GM19397 (cell line): ENCODE results near the gene ZIC3.

Source experiments
- ATAC-seq: cut with Tn5 transposase; IDR thresholded peaks from one replicate; pipeline ENCODE4 v1.9.1; 2021; ENCODE audit warnings: mild to moderate bottlenecking, moderate library complexity; ENCODE audit not compliant: unreplicated experiment

Gene ZIC3

GRCh38 chrX:137573324-137574101 is 7.6 kb downstream of the ZIC3 start:
- ATAC-seq = no peak

GRCh38 chrX:137574102-137574783 is 8.3 kb downstream of the ZIC3 start:
- ATAC-seq = no peak

- no peak for ATAC-seq
These were observed 8.9 kb downstream of the ZIC3 start for GRCh38 chrX:137574784-137575293.

GRCh38 chrX:137575596-137576255 is 9.8 kb downstream of the ZIC3 start:
- no peak for ATAC-seq

GRCh38 chrX:137587151-137587550 is 21.2 kb downstream of the ZIC3 start:
- no peak for ATAC-seq

- ATAC-seq = no peak
These were observed 34.8 kb downstream of the ZIC3 start for GRCh38 chrX:137600769-137601168.
